ENCODE data around the gene NPAS1.

DNA sequence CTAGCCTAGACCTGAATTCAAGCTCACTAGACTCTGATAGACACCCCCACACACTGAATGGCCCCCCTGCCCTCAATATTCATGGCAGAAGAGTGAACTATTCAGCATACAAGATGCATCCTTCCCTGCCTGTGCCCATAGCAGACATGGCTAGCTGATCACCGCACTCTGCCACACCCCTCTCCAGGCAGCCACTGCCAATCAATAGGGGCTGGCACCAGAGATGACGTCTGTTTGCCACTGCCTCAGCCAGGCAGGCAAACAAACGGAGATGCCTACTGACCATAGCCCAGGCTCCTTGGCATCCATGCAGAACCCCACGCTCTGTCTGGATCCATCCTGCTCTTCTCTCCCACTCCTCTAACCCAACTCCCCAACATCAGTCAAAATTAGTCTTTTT lies 13.8 kb upstream of the NPAS1 start:
- TF ChIP-seq, protein P1, sequence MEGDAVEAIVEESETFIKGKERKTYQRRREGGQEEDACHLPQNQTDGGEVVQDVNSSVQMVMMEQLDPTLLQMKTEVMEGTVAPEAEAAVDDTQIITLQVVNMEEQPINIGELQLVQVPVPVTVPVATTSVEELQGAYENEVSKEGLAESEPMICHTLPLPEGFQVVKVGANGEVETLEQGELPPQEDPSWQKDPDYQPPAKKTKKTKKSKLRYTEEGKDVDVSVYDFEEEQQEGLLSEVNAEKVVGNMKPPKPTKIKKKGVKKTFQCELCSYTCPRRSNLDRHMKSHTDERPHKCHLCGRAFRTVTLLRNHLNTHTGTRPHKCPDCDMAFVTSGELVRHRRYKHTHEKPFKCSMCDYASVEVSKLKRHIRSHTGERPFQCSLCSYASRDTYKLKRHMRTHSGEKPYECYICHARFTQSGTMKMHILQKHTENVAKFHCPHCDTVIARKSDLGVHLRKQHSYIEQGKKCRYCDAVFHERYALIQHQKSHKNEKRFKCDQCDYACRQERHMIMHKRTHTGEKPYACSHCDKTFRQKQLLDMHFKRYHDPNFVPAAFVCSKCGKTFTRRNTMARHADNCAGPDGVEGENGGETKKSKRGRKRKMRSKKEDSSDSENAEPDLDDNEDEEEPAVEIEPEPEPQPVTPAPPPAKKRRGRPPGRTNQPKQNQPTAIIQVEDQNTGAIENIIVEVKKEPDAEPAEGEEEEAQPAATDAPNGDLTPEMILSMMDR (IDR thresholded peaks at IDR 0.05) = no peak
- no peak for TF ChIP-seq POLR2A (IDR thresholded peaks at IDR 0.05)

Data from Peyer's patch (tissue), 4 donors.